ENCODE measurements around the gene PIGH.
A peak's percentile ranks its signal among the peaks of the same experiment; 100 is the strongest.
"Not testable (repeated sequence)": the region's sequence is repeated elsewhere in the genome, so short reads cannot be mapped to it uniquely, and the experiment has no call there.

PIGH gene

DNA sequence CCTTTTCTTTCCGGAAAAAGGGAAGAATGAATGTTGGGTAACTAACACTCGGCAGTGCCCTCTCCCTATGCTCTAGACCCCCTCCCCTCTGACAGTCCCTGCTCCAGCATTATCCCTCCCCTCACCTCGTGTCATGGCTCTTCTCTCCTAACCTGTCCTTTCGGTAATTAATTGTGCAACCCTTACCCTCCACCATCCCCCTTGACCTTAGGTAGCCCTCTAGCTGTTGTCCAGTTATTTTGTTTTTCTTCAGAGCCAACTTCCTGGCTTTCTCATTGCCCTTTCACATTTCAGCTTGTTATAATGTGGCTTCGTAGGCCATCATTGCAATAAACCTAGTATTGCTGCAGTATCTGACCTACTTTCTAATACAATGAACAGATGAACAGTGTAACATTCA, 30.9 kb upstream of the PIGH start:
- H3K9ac ChIP-seq (ENCODE audit: low read depth, low read length), result no peak overlapping the region
- H3K4me1 ChIP-seq (ENCODE audit: control insufficient read depth, insufficient read depth, low read length), result no peaks in the 10 kb centered on the region
- H3K9me3 ChIP-seq (ENCODE audit: control insufficient read depth, insufficient read depth, low read length), result no peaks in the 10 kb centered on the region
- H3K36me3 ChIP-seq (ENCODE audit: control insufficient read depth, insufficient read depth, low read length), result peaks cover 6% of the 10 kb centered on the region; the same call in 1 of the 2 replicates
- no peak overlapping the region for H3K27ac ChIP-seq (ENCODE audit: low read depth, low read length)
- no peak overlapping the region for H3K4me3 ChIP-seq (ENCODE audit: low read depth, low read length)
- no peaks in the 10 kb centered on the region for H3K27me3 ChIP-seq (ENCODE audit: control insufficient read depth, insufficient read depth, low read length)

DNA sequence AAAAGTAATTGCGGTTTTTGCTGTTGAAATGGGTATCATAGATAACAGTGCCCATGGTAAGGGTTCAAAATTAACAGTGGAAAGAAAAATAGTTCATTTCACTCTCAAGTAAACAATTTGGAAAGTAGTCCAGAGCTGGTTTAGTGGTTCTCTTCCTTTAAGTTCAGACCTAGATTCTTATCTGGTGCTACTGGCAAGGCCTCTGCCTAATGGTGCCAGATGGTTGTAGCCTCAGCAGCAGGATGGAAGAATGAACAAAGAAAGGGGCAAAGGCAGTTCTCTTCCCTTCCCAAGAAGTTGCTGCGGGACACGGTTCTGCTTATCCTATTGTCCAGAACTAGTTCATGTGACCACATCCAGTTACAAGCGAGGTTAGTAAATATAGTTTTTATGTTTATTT, 30.1 kb upstream of the PIGH start:
- no peaks in the 10 kb centered on the region for H3K4me1 ChIP-seq (ENCODE audit: control insufficient read depth, insufficient read depth, low read length)
- H3K36me3 ChIP-seq (ENCODE audit: control insufficient read depth, insufficient read depth, low read length), result peaks cover 6% of the 10 kb centered on the region; the same call in 1 of the 2 replicates

DNA sequence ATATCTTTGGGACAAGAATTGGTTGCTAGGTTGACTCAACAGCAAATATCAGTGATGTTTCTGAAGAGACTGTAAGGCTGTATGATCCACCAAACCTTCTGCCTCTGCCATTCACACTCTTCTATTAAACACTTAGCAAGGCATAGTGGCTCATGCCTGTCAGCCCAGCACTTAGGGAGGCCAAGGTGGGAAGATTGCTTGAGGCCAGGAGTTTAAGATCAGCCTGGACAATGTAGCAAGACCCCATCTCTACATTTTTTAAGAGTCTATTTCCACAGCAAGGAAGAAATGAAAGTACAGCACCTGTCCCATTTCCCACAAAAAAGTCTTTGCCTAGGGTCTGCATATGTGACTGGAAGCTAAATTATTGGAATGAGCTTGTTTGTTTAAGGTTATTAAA, 27.5 kb upstream of the PIGH start:
- H3K27me3 ChIP-seq (ENCODE audit: control insufficient read depth, insufficient read depth, low read length), result no peaks in the 10 kb centered on the region
- no peak overlapping the region for H3K4me3 ChIP-seq (ENCODE audit: low read depth, low read length)
- peaks cover 7% of the 10 kb centered on the region for H3K4me1 ChIP-seq (ENCODE audit: control insufficient read depth, insufficient read depth, low read length)
- H3K9ac ChIP-seq (ENCODE audit: low read depth, low read length), result no peak overlapping the region
- peaks cover 9% of the 10 kb centered on the region; the same call in 1 of the 2 replicates for H3K36me3 ChIP-seq (ENCODE audit: control insufficient read depth, insufficient read depth, low read length)
- H3K9me3 ChIP-seq (ENCODE audit: control insufficient read depth, insufficient read depth, low read length), result peaks cover 3% of the 10 kb centered on the region; the same call in 1 of the 2 replicates
- H3K27ac ChIP-seq (ENCODE audit: low read depth, low read length), result no peak overlapping the region

More for the DNA sequence above, 30.1 kb upstream of the PIGH start:
- Histone ChIP-seq H3K4me3 (ENCODE audit: low read depth, low read length) (no peak overlapping the region), H3K27me3 (ENCODE audit: control insufficient read depth, insufficient read depth, low read length) (no peaks in the 10 kb centered on the region), H3K9me3 (ENCODE audit: control insufficient read depth, insufficient read depth, low read length) (no peaks in the 10 kb centered on the region), H3K27ac (ENCODE audit: low read depth, low read length) (no peak overlapping the region), H3K9ac (ENCODE audit: low read depth, low read length) (no peak overlapping the region)

DNA sequence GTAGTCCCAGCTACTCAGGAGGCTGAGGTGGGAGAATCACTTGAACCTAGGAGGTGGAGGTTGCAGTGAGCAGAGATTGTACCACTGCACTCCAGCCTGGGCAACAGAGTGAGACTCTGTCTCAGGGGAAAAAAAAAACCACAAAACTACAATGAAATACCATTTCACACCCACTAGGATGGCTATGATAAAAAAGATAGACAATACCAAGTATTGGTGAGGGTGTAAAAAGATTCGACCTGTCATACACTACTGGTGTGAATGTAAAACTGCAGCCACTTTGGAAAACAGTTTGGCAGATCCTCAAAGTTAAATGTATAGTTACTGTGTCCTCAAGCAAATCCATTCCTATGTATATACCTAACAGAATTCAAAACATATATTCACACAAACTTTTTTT, 26.1 kb upstream of the PIGH start:
- H3K4me1 ChIP-seq (ENCODE audit: control insufficient read depth, insufficient read depth, low read length); H3K27me3 ChIP-seq (ENCODE audit: control insufficient read depth, insufficient read depth, low read length); H3K27ac ChIP-seq (ENCODE audit: low read depth, low read length); H3K9me3 ChIP-seq (ENCODE audit: control insufficient read depth, insufficient read depth, low read length); H3K9ac ChIP-seq (ENCODE audit: low read depth, low read length); H3K4me3 ChIP-seq (ENCODE audit: low read depth, low read length): not testable (repeated sequence)
- 0 out of 2 replicates have a peak, but pooled peaks cover 11% of the 10 kb centered on the region for H3K36me3 ChIP-seq (ENCODE audit: control insufficient read depth, insufficient read depth, low read length)

DNA sequence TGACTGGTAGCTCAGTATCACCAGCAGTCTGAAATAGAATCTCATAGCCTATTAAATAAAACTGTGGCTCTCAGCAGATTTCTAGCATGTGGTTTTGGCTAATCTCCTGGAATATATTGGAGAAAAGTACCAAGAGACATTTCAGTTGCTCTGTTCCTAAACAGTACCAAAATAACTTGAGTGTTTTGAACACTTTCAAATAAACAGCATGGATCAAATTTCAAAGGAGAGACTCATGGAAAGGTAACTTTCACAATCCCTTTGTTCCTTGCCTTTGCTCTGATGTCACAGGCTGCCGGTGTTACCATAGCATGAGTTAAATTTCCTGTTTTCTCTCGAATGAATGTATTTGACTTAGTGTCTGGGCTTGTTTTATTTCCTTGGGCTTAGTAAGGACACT, 23.0 kb upstream of the PIGH start:
- Histone ChIP-seq H3K27me3 (ENCODE audit: control insufficient read depth, insufficient read depth, low read length) (peaks cover 9% of the 10 kb centered on the region), H3K36me3 (ENCODE audit: control insufficient read depth, insufficient read depth, low read length) (0 out of 2 replicates have a peak, but pooled peaks cover 8% of the 10 kb centered on the region), H3K4me1 (ENCODE audit: control insufficient read depth, insufficient read depth, low read length) (peaks cover 17% of the 10 kb centered on the region), H3K4me3 (ENCODE audit: low read depth, low read length) (no peak overlapping the region), H3K27ac (ENCODE audit: low read depth, low read length) (peak overlapping the region; percentile 53), H3K9me3 (ENCODE audit: control insufficient read depth, insufficient read depth, low read length) (peaks cover 3% of the 10 kb centered on the region; the same call in 1 of the 2 replicates), H3K9ac (ENCODE audit: low read depth, low read length) (no peak overlapping the region)

DNA sequence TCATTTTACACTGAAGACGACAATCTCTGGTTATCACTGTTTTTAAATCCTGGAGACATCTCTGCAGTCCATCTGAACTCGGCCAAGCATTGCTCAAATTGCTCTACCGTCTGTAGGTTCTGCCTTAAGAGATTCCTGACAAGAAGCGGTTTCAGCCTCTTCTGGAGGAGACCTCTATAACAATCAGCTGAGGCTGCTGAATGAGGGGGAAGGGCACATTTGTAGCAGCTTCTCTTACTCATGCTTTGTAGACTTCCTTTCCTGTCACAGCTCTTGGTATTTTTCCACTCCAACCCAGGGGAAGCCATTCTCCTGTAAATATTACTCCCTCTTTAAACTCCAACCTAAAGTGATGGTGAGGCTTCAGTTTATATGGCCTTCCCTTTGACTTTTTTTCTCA, 22.6 kb upstream of the PIGH start:
- no peak overlapping the region for H3K9ac ChIP-seq (ENCODE audit: low read depth, low read length)
- peaks cover 9% of the 10 kb centered on the region for H3K27me3 ChIP-seq (ENCODE audit: control insufficient read depth, insufficient read depth, low read length)
- H3K36me3 ChIP-seq (ENCODE audit: control insufficient read depth, insufficient read depth, low read length), result 0 out of 2 replicates have a peak, but pooled peaks cover 8% of the 10 kb centered on the region
- peaks cover 3% of the 10 kb centered on the region; the same call in 1 of the 2 replicates for H3K9me3 ChIP-seq (ENCODE audit: control insufficient read depth, insufficient read depth, low read length)
- peak overlapping the region; percentile 53 for H3K27ac ChIP-seq (ENCODE audit: low read depth, low read length)
- H3K4me3 ChIP-seq (ENCODE audit: low read depth, low read length), result no peak overlapping the region
- H3K4me1 ChIP-seq (ENCODE audit: control insufficient read depth, insufficient read depth, low read length), result peaks cover 17% of the 10 kb centered on the region

DNA sequence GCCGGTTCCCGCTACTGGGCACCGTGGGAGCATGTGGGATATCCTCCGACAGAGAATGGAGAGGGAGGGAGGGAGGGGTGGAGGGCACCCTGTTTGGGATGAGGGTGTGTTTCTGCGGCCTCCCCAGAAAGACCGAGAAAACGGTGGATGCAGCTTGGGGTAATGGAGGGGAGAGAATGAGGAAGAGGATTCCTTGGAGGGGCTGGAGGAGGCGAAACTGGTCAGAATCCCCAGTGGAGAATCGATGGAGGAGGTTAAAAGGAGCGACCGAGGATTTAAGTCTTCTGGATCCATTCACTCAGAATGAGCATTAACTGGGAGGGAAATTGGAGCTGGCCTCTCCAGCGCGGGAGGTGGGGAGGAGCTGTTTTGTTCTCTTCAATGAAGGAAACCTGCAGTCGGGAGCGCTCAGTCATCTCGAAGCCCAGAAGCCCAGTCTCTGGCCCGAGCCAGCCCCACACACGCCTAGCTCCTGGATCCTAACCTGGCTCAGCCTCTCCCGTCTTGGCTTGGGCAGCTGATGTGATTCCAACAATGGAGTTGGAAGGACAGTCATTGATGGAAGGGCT, 20.2 kb upstream of the PIGH start:
- H3K4me3 ChIP-seq (ENCODE audit: low read depth, low read length), result peak overlapping the region; percentile 79
- H3K27me3 ChIP-seq (ENCODE audit: control insufficient read depth, insufficient read depth, low read length), result peaks cover 14% of the 10 kb centered on the region
- H3K27ac ChIP-seq (ENCODE audit: low read depth, low read length), result peak overlapping the region; percentile 2
- 0 out of 2 replicates have a peak, but pooled peaks cover 8% of the 10 kb centered on the region for H3K36me3 ChIP-seq (ENCODE audit: control insufficient read depth, insufficient read depth, low read length)
- H3K9ac ChIP-seq (ENCODE audit: low read depth, low read length), result 0 out of 2 replicates have a peak overlapping the region, but pooled peaks have one; percentile 60
- H3K9me3 ChIP-seq (ENCODE audit: control insufficient read depth, insufficient read depth, low read length), result peaks cover 3% of the 10 kb centered on the region; the same call in 1 of the 2 replicates
- peaks cover 17% of the 10 kb centered on the region for H3K4me1 ChIP-seq (ENCODE audit: control insufficient read depth, insufficient read depth, low read length)

DNA sequence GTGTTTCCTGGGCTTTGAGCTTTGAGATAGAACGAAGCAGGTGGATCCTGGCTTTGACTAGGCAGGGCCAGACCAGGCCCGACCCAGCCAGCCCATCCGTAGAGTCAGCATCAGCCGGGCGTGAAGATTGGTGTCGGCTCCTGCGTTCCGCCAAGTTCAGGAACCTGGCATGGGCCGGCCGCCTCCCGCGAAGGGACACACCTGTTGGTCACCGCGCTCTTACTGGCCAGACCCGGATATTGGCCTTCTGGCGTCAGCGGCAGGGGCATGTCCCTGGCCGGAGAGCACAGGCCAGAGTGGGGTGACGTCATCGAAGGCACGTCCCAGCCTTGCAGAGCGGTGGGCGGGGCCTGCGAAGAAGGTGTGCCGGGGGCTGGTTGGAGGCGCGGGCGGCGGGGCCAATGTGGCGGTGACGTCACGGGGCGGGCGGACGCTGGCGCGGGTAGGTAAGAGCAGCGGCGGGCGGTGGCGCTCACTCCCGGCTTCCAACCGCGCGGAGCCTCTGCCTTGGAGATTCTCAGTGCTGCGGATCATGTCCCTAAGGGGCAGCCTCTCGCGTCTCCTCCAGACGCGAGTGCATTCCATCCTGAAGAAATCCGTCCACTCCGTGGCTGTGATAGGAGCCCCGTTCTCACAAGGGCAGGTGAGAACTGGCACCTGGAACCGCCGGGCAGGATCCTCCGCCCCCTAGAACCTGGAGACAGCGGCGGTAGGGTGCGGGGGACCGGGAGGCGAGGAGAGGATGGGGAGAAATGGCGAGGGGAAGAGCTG, 19.6 kb upstream of the PIGH start, which contains the start of gene ARG2:
TSS of gene ARG2 (plus strand) at position 475 of the 771 bp plus-strand sequence. CDS start at position 533, 58 bp downstream.
- H3K4me3 ChIP-seq (ENCODE audit: low read depth, low read length), result peak within 1 kb of the TSS; percentile 79
- peaks cover 14% of the 10 kb centered on the region for H3K27me3 ChIP-seq (ENCODE audit: control insufficient read depth, insufficient read depth, low read length)
- peaks cover 17% of the 10 kb centered on the region for H3K4me1 ChIP-seq (ENCODE audit: control insufficient read depth, insufficient read depth, low read length)
- H3K9me3 ChIP-seq (ENCODE audit: control insufficient read depth, insufficient read depth, low read length), result no peaks in the 10 kb centered on the region
- peak within 1 kb of the TSS; percentile 63 for H3K27ac ChIP-seq (ENCODE audit: low read depth, low read length)
- 0 out of 2 replicates have a peak, but pooled peaks cover 8% of the 10 kb centered on the region for H3K36me3 ChIP-seq (ENCODE audit: control insufficient read depth, insufficient read depth, low read length)
- H3K9ac ChIP-seq (ENCODE audit: low read depth, low read length), result peak within 1 kb of the TSS; percentile 60; the same call in 1 of the 2 replicates

DNA sequence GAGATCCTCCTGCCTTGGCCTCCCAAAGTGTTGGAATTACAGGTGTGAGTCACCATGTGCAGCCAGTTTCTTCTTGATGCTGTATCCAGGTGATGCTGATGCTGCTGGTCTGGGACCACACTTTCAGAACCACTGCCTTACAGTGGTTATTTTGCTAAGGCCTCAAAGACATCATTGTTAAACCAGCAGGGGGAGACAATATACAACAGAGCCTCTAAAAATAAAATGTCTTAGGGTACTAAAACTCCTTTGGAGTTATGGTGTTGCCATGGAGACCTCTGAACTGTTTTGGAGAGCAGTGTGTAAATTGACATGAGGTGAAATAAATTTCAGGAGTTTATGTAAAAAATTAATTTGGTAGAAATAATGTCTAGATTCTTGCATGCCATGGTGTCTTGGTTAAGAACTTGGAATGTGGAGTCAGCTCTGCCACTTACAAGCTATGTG, 18.6 kb upstream of the PIGH start:
- Histone ChIP-seq H3K36me3 (ENCODE audit: control insufficient read depth, insufficient read depth, low read length) (0 out of 2 replicates have a peak, but pooled peaks cover 8% of the 10 kb centered on the region), H3K4me3 (ENCODE audit: low read depth, low read length) (no peak overlapping the region), H3K9me3 (ENCODE audit: control insufficient read depth, insufficient read depth, low read length) (no peaks in the 10 kb centered on the region), H3K27ac (ENCODE audit: low read depth, low read length) (no peak overlapping the region), H3K27me3 (ENCODE audit: control insufficient read depth, insufficient read depth, low read length) (peaks cover 21% of the 10 kb centered on the region), H3K4me1 (ENCODE audit: control insufficient read depth, insufficient read depth, low read length) (peaks cover 17% of the 10 kb centered on the region), H3K9ac (ENCODE audit: low read depth, low read length) (no peak overlapping the region)

DNA sequence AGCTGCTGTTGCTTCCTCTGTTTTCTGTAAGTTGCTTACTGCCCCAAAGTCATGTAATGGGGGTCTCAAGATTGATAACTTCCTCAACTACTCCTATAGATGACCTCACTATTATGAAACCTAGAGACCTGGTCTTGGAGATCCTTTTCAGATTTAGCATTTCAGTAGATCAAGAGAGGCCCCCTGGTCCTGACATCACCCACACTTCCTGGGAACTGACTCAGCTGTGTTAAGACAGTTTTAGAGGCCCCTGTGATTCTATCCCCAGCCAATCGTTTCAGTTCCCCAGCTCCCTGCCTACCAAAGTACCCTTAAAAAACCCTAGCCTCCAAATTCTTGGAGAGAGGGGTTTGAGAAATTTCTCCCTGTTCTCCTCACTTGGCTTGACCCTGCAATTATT, 10.4 kb upstream of the PIGH start:
- peaks cover 12% of the 10 kb centered on the region; the same call in 1 of the 2 replicates for H3K4me1 ChIP-seq (ENCODE audit: control insufficient read depth, insufficient read depth, low read length)
- no peak overlapping the region for H3K27ac ChIP-seq (ENCODE audit: low read depth, low read length)
- no peak overlapping the region for H3K9ac ChIP-seq (ENCODE audit: low read depth, low read length)
- peaks cover 87% of the 10 kb centered on the region for H3K27me3 ChIP-seq (ENCODE audit: control insufficient read depth, insufficient read depth, low read length)
- H3K36me3 ChIP-seq (ENCODE audit: control insufficient read depth, insufficient read depth, low read length), result no peaks in the 10 kb centered on the region
- H3K4me3 ChIP-seq (ENCODE audit: low read depth, low read length), result no peak overlapping the region
- no peaks in the 10 kb centered on the region for H3K9me3 ChIP-seq (ENCODE audit: control insufficient read depth, insufficient read depth, low read length)
